Hepatocyte (in vitro differentiated cells): ENCODE data around the gene GAD1.

Experiments
- CTCF ChIP-seq: fragments of 200-600 bp; sonication (generic); IDR thresholded peaks from 2 replicates; pipeline ENCODE4 v1.5.1; 2016; ENCODE audit warnings: antibody characterized with exemption, mild to moderate bottlenecking; ENCODE audit not compliant: poor library complexity
- EZH2 ChIP-seq: fragments of 200-600 bp; sonication (generic); IDR thresholded peaks from 2 replicates; pipeline ENCODE4 v1.6.1; 2016; ENCODE audit warnings: antibody characterized with exemption, mild to moderate bottlenecking, borderline replicate concordance
- EZH2phosphoT487 ChIP-seq: fragments of 200-600 bp; sonication (generic); IDR thresholded peaks from one replicate; pipeline ENCODE4 v1.6.1; 2018; ENCODE audit warnings: antibody characterized with exemption, mild to moderate bottlenecking, low read depth, moderate library complexity; ENCODE audit not compliant: unreplicated experiment, severe bottlenecking

GRCh38 chr2:170887896-170888295 is 71.2 kb downstream of the GAD1 start:
- TF ChIP-seq CTCF, result no peak
- no peak for TF ChIP-seq EZH2
- no peak for TF ChIP-seq EZH2phosphoT487
